BJ (cell line): ENCODE data around the gene CCDC69. TPM values are rescaled to one million over a fixed set of nuclear protein-coding genes. Genes with fewer than 3 reads are reported as not detected.

Experiments used
- CTCF ChIA-PET: fragments of 350-600 bp; formaldehyde crosslinking; extraction: SDS; loops from one replicate; lab custom pipeline; 2021; ENCODE audit warnings: antibody characterized with exemption, inconsistent platforms; lab: Yijun Ruan, JAX
- POLR2A ChIA-PET: fragments of 300-600 bp; sonication (Branson Sonifier 250); formaldehyde crosslinking; extraction: SDS; loops from one replicate; lab custom pipeline; 2021; ENCODE audit warnings: antibody characterized with exemption; lab: Charles Lee
- DNase-seq: peaks from one replicate; pipeline ENCODE4 v3.0.0-alpha.2; 2011; ENCODE audit warnings: low read depth
- H3K27me3 ChIP-seq: 2 replicates; pipeline ENCODE4 v1.6.0; 2011; ENCODE audit warnings: low read length; ENCODE audit not compliant: control insufficient read depth, insufficient read depth
- H3K36me3 ChIP-seq: 2 replicates; pipeline ENCODE4 v1.5.1; 2011; ENCODE audit warnings: low read length; ENCODE audit not compliant: control insufficient read depth, insufficient read depth
- H3K4me3 ChIP-seq: 2 replicates; pipeline ENCODE4 v1.5.1; 2011; ENCODE audit warnings: low read depth, mild to moderate bottlenecking, control low read depth, low read length
- CTCF ChIP-seq: IDR thresholded peaks from 2 replicates; pipeline ENCODE4 v1.5.1; 2011; ENCODE audit warnings: low read depth, mild to moderate bottlenecking, control low read depth, inconsistent platforms, low read length, moderate library complexity; ENCODE audit not compliant: insufficient read depth
- polyA plus RNA-seq: library from polyadenylated mRNA; depleted of rRNA; stranded (reverse); fragments of >200 nt; gene quantifications from 2 replicates; pipeline ENCODE4 v1.2.3, GENCODE V29; 2011

The CCDC69 gene
- polyA plus RNA-seq, 1 experiment, result 0.93 TPM

DNA sequence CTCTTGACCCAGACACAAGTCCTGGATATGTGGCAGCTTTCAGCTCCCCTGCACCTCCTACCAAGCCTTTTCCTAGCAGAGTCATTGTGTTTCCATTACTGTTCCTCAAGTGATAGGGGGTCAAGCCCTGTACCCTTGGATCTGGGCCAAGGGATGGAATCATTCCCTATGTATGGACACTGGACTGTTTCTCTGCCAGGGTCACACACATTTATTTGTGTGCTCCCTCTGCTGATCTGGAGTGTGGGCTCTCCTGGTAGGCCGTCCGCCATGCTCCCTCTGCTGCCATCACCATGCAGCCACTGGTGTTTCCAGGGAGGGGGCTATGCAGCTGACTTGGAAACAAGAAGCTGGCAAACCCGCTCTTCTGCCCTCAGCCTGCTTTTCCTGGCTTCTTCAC is 38.6 kb upstream of the CCDC69 start:
- Histone ChIP-seq H3K27me3 (no peaks in the 10 kb centered on the region), H3K36me3 (no peaks in the 10 kb centered on the region; the same call in 1 of the 2 replicates), H3K4me3 (no peak overlapping the region)
- ChIA-PET CTCF (no interaction called here), POLR2A (no interaction called here)
- no peak for TF ChIP-seq CTCF
- no peak for DNase-seq

DNA sequence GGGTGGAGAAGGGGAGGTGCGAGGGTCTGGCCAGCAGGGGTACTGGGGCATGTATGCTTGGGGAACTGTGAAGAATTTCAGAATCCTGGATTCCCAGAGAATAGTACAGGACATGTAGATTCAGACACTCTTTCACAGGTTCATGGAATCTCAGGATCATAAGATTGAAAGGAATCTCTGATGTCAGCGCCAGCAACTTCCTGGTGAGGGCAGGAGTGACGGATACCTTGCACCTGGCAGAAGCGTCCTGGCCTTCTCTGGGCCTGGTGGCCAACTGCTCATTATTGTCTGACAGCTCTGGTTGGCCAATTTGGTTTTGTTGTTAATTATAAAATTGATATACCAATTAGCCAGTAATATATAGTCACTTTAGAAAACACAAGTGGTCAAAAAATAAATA is 36.0 kb upstream of the CCDC69 start:
- Histone ChIP-seq H3K27me3 (no peaks in the 10 kb centered on the region), H3K4me3 (no peak overlapping the region), H3K36me3 (no peaks in the 10 kb centered on the region)
- no peak for DNase-seq
- ChIA-PET POLR2A (no interaction called here), CTCF (no interaction called here)
- TF ChIP-seq CTCF, result no peak

DNA sequence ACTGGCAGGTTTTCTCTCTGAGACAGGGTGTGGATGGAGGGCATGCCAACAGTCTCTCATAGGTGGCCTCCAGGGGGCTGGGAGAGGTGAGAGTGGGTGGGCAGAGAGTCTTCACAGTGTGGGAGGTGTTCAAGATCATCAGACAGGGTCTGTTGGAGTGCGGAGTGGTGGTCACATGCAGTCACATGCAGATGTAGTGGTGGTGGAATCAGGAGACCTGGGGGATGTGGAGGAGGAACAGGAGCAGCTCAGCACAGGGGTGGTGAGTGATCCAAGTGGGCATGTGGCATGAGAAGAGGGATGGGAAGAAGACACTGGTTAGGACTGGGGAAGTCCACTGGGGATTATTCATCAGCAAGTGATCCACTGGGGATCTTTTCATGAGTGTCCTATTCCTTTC is 34.9 kb upstream of the CCDC69 start:
- ChIA-PET POLR2A (no interaction called here), CTCF (interaction anchor here (0.7 kb wide), 1 partner anchor 20 kb away, joined by 4 read pairs; no protein-coding TSS in a partner anchor)
- no peak overlapping the region for H3K4me3 ChIP-seq
- H3K36me3 ChIP-seq, result no peaks in the 10 kb centered on the region
- no peaks in the 10 kb centered on the region for H3K27me3 ChIP-seq
- no peak for TF ChIP-seq CTCF
- DNase-seq, result no peak

GRCh38 chr5:151258201-151258611 is 34.3 kb upstream of the CCDC69 start:
- CTCF ChIA-PET, result interaction anchor here (0.7 to 0.8 kb wide), 2 partner anchors 19 to 207 kb away, joined by 3 to 4 read pairs; no protein-coding TSS in a partner anchor
- Histone ChIP-seq H3K36me3 (no peaks in the 10 kb centered on the region), H3K4me3 (no peak overlapping the region), H3K27me3 (no peaks in the 10 kb centered on the region)
- TF ChIP-seq CTCF, result no peak
- DNase-seq, result no peak
- POLR2A ChIA-PET, result no interaction called here

- CTCF ChIA-PET, result interaction anchor here (0.8 to 1.0 kb wide), 3 partner anchors 19 to 394 kb away, joined by 3 to 6 read pairs (median 3); no protein-coding TSS in a partner anchor
- H3K36me3 ChIP-seq, result no peaks in the 10 kb centered on the region
- DNase-seq, result no peak
- H3K4me3 ChIP-seq, result no peak overlapping the region
- no peak for TF ChIP-seq CTCF
- H3K27me3 ChIP-seq, result no peaks in the 10 kb centered on the region
- POLR2A ChIA-PET, result no interaction called here
Measured at GRCh38 chr5:151257731-151258181, 33.9 kb upstream of the CCDC69 start.
